CD4-positive, alpha-beta T cell treated with Interleukin-17A for 1 hour (primary cell): Measurements from ENCODE around the gene CLASP1.
"Not testable (repeated sequence)": the region's sequence is repeated elsewhere in the genome, so short reads cannot be mapped to it uniquely, and the experiment has no call there.

ENCODE experiments used
- DNase-seq: peaks from one replicate; pipeline ENCODE4 v3.0.0-alpha.2; 2020

The CLASP1 gene

GRCh38 chr2:121575800-121576199 lies 73.5 kb downstream of the CLASP1 start:
- DNase-seq = no peak

GRCh38 chr2:121570667-121571055 lies 78.6 kb downstream of the CLASP1 start:
- DNase-seq = no peak

GRCh38 chr2:121570036-121570666 lies 79.1 kb downstream of the CLASP1 start:
- DNase-seq = no peak

- no peak for DNase-seq
These were observed 81.3 kb downstream of the CLASP1 start for GRCh38 chr2:121567957-121568409.

- no peak for DNase-seq
These were observed 81.8 kb downstream of the CLASP1 start for GRCh38 chr2:121567452-121567851.

GRCh38 chr2:121565389-121566250 lies 83.6 kb downstream of the CLASP1 start:
- DNase-seq = no peak

- no peak for DNase-seq
These were observed 84.4 kb downstream of the CLASP1 start for GRCh38 chr2:121564905-121565304.

- DNase-seq = not testable (repeated sequence)
These were observed 85.5 kb downstream of the CLASP1 start for GRCh38 chr2:121563754-121564153.

GRCh38 chr2:121562269-121563176 lies 86.7 kb downstream of the CLASP1 start:
- no peak for DNase-seq

- no peak for DNase-seq
These were observed 87.5 kb downstream of the CLASP1 start for GRCh38 chr2:121561617-121562268.

- DNase-seq = no peak
These were observed 90.9 kb downstream of the CLASP1 start for GRCh38 chr2:121558329-121558728.

GRCh38 chr2:121555008-121555407 lies 94.3 kb downstream of the CLASP1 start:
- no peak for DNase-seq

- DNase-seq = not testable (repeated sequence)
These were observed 96.6 kb downstream of the CLASP1 start for GRCh38 chr2:121552477-121553180.

GRCh38 chr2:121550669-121551068 lies 98.6 kb downstream of the CLASP1 start:
- no peak for DNase-seq

GRCh38 chr2:121547646-121548045 lies 101.6 kb downstream of the CLASP1 start:
- DNase-seq = no peak

- no peak for DNase-seq
These were observed 103.3 kb downstream of the CLASP1 start for GRCh38 chr2:121545913-121546312.

GRCh38 chr2:121545257-121545656 lies 104.0 kb downstream of the CLASP1 start:
- DNase-seq = no peak

GRCh38 chr2:121541495-121541894 lies 107.8 kb downstream of the CLASP1 start:
- DNase-seq = no peak

- no peak for DNase-seq
These were observed 109.4 kb downstream of the CLASP1 start for GRCh38 chr2:121539750-121540469.

- no peak for DNase-seq
These were observed 112.3 kb downstream of the CLASP1 start for GRCh38 chr2:121536850-121537557.

GRCh38 chr2:121536347-121536746 lies 112.9 kb downstream of the CLASP1 start:
- no peak for DNase-seq
